ENCODE results near the gene HOXD4. TPM values are rescaled to one million over a fixed set of nuclear protein-coding genes. Genes with fewer than 3 reads are reported as not detected.

HOXD4 gene
- total and polyA plus RNA-seq, 3 donors from 2014 or later, result 2.7 to 13.3 (median 11.5) TPM

DNA sequence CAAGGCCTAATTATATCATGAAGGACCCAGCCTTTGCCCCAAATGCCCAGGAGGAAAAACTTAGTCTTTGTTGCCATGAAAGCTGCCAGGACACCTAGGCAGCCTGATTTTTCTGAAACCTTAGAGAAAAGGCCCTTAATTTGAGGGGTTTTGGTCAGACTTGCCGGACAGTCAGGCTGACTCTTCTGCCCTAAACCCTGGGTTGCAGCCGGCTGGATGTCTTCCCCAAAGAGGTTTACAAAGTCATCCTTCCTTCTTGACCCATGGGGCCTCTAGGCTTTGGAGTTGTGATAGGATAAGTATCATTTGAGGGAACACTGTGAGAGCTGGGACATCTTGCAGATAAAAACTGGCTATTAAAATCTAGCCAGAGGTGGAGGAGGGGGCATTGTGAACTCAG is 34.7 kb downstream of the HOXD4 start:
- Histone ChIP-seq H3K27ac (no peak overlapping the region), H3K4me1 (no peaks in the 10 kb centered on the region), H3K9me3 (no peaks in the 10 kb centered on the region), H3K4me3 (no peak overlapping the region), H3K36me3 (ENCODE audit: low read depth, missing control alignments) (no peaks in the 10 kb centered on the region), H3K27me3 (no peaks in the 10 kb centered on the region)
- no peak for DNase-seq
- no peak for TF ChIP-seq POLR2A (IDR thresholded peaks at IDR 0.05)
- TF ChIP-seq, protein P1, sequence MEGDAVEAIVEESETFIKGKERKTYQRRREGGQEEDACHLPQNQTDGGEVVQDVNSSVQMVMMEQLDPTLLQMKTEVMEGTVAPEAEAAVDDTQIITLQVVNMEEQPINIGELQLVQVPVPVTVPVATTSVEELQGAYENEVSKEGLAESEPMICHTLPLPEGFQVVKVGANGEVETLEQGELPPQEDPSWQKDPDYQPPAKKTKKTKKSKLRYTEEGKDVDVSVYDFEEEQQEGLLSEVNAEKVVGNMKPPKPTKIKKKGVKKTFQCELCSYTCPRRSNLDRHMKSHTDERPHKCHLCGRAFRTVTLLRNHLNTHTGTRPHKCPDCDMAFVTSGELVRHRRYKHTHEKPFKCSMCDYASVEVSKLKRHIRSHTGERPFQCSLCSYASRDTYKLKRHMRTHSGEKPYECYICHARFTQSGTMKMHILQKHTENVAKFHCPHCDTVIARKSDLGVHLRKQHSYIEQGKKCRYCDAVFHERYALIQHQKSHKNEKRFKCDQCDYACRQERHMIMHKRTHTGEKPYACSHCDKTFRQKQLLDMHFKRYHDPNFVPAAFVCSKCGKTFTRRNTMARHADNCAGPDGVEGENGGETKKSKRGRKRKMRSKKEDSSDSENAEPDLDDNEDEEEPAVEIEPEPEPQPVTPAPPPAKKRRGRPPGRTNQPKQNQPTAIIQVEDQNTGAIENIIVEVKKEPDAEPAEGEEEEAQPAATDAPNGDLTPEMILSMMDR (IDR thresholded peaks at IDR 0.05), result no peak
- WGBS, 2 donors, result 73 to 80% methylated on average over 2 of the region's 2 CpGs
- intact Hi-C loops (cut with DNase I; ENCODE audit: low total_unique reads), result no loop called here

DNA sequence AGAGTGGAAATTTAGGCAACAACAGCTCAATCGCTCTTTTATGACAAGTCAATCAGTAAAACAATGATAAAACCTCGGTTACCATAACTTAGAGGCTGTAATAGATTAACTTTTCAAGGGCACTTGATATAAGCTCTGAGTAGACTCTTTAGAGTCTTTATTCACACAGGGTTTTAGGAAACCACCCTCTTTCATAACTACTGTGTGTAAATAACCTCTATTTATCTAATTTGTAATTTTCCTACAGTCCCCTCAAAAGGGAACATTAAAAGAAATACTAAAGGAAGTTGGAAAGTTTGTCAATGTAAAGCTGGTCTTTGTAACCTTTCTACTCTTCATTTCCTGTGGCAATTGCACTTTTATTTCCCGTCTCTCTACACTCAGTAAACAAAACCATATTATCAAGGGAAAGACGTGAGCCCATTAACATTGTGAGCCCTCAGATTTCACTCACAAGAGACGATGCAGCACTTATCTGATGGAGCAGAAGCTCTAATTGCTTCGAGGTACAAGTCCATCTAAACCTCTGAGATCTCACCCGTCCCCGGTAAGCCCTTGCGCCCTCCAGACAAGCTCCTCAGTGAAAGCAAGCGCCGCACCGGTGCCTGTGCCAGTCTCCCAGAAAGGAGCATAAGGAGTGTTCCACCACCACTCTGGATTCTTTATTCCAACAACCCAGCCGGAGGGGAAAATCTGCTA is 36.0 kb downstream of the HOXD4 start:
- H3K27me3 ChIP-seq, result no peaks in the 10 kb centered on the region
- no peak for TF ChIP-seq POLR2A (IDR thresholded peaks at IDR 0.05)
- TF ChIP-seq, protein P1 (IDR thresholded peaks at IDR 0.05), result no peak
- H3K4me3 ChIP-seq, result peak overlapping the region; percentile 65 to 66
- no peaks in the 10 kb centered on the region for H3K36me3 ChIP-seq (ENCODE audit: low read depth, missing control alignments)
- 7 to 9% methylated on average over 13 of the region's 13 CpGs for WGBS, 2 donors
- intact Hi-C loops (cut with DNase I; ENCODE audit: low total_unique reads), result no loop called here
- peak; percentile 27 for DNase-seq
- no peaks in the 10 kb centered on the region for H3K4me1 ChIP-seq
- H3K9me3 ChIP-seq, result no peaks in the 10 kb centered on the region
- H3K27ac ChIP-seq, result peak overlapping the region in 1 of 2 donors; percentile 65

DNA sequence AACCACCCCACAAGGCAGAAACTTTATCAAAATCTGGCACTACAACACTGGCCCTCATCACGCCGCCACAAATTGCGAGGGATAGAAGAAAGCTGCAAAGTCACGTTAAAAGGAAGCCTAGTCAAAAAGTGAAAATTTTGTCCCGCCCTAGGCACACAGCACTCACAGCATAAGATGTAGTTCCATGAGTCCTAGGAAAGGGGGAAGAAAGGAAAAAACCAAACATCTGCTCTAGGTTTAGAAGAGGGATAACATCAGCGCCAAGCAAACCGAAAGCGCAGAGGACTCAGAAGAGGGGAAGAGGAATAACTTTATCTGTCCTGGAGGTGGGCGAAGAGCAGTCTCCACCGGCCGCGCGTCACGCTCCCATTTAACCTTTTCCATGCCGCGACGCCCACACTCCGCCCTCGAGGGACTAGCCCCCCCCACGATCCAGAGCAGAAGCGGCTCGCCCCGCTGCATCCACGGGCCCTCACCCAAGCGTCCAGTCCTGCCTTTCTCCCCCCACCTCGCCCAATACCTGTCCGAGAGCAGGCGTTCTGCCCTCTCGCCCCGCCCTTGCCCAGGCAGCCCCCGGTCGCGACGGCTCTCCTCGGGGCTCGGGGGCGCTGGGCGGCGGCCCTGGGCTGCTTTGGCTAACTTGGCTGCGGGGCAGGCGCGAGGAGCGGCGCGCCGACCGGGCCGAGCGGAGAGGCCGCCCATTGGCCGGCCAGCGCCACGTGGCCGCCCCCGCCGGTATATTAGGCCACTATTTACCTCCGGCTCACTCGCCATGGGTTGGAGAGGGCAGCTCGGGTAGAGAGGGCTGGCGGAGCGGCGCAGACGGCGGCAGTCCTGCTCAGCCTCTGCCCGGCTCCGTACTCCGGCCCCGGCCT is 36.8 kb downstream of the HOXD4 start, which contains the start of gene HOXD1:
HOXD1 (plus strand) TSS at position 770 of the 875 bp plus-strand sequence. CDS start 134 bp downstream, outside the sequence.
- Histone ChIP-seq H3K27ac (peak within 1 kb of the TSS; percentile 41 to 65), H3K9me3 (no peaks in the 10 kb centered on the region), H3K4me1 (no peaks in the 10 kb centered on the region), H3K36me3 (ENCODE audit: low read depth, missing control alignments) (no peaks in the 10 kb centered on the region), H3K4me3 (peak within 1 kb of the TSS; percentile 65 to 66), H3K27me3 (no peaks in the 10 kb centered on the region)
- no peak for TF ChIP-seq POLR2A (IDR thresholded peaks at IDR 0.05)
- TF ChIP-seq, protein P1 (IDR thresholded peaks at IDR 0.05), result no peak
- 0 to 1% methylated on average over 40 to 65 of the region's 68 CpGs for WGBS, 2 donors
- peak; percentile 67 for DNase-seq
- intact Hi-C loops (cut with DNase I; ENCODE audit: low total_unique reads), result no loop called here

DNA sequence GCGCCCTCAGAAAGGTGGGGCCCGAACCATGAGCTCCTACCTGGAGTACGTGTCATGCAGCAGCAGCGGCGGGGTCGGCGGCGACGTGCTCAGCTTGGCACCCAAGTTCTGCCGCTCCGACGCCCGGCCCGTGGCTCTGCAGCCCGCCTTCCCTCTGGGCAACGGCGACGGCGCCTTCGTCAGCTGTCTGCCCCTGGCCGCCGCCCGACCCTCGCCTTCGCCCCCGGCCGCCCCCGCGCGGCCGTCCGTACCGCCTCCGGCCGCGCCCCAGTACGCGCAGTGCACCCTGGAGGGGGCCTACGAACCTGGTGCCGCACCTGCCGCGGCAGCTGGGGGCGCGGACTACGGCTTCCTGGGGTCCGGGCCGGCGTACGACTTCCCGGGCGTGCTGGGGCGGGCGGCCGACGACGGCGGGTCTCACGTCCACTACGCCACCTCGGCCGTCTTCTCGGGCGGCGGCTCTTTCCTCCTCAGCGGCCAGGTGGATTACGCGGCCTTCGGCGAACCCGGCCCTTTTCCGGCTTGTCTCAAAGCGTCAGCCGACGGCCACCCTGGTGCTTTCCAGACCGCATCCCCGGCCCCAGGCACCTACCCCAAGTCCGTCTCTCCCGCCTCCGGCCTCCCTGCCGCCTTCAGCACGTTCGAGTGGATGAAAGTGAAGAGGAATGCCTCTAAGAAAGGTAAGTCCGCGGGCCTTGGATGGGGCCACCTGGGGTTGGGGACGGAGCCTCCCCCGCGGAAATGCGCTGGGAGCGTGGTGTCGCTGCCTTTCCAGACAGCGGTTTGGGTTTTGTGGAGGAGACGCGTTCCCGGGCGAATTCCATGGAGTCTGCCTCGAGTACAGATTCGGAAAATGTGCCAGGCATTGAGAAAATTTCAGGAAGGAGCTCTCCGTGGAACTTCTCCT is 37.7 kb downstream of the HOXD4 start:
- no peaks in the 10 kb centered on the region for H3K27me3 ChIP-seq
- 4 to 9% methylated on average over 19 to 63 of the region's 98 CpGs for WGBS, 2 donors
- peak overlapping the region in 1 of 2 donors; percentile 65 for H3K27ac ChIP-seq
- intact Hi-C loops (cut with DNase I; ENCODE audit: low total_unique reads), result no loop called here
- H3K36me3 ChIP-seq (ENCODE audit: low read depth, missing control alignments), result no peaks in the 10 kb centered on the region
- TF ChIP-seq, protein P1 (IDR thresholded peaks at IDR 0.05), result no peak
- TF ChIP-seq POLR2A (IDR thresholded peaks at IDR 0.05), result no peak
- no peaks in the 10 kb centered on the region for H3K9me3 ChIP-seq
- H3K4me3 ChIP-seq, result peak overlapping the region; percentile 65 to 66
- no peaks in the 10 kb centered on the region for H3K4me1 ChIP-seq
- peak; percentile 29 for DNase-seq
